ENCODE results near the gene MCL1.

Gene MCL1

GRCh38 chr1:150537732-150538684, 41.4 kb downstream of the MCL1 start:
- peak; percentile 65 for DNase-seq (ENCODE audit: low read depth)
- no peak overlapping the region for H3K4me3 ChIP-seq (ENCODE audit: control insufficient read depth, low read depth, low read length)
- no peak for TF ChIP-seq CTCF (conservative IDR thresholded peaks at IDR 0.05; ENCODE audit: control insufficient read depth, insufficient read depth, low read depth, low read length)

- no peak for TF ChIP-seq CTCF (conservative IDR thresholded peaks at IDR 0.05; ENCODE audit: control insufficient read depth, insufficient read depth, low read depth, low read length)
- no peak overlapping the region for H3K4me3 ChIP-seq (ENCODE audit: control insufficient read depth, low read depth, low read length)
- DNase-seq (ENCODE audit: low read depth), result no peak
Measured at GRCh38 chr1:150536836-150537731, 42.3 kb downstream of the MCL1 start.

GRCh38 chr1:150535511-150536287, 43.7 kb downstream of the MCL1 start:
- no peak for TF ChIP-seq CTCF (conservative IDR thresholded peaks at IDR 0.05; ENCODE audit: control insufficient read depth, insufficient read depth, low read depth, low read length)
- DNase-seq (ENCODE audit: low read depth), result no peak
- H3K4me3 ChIP-seq (ENCODE audit: control insufficient read depth, low read depth, low read length), result no peak overlapping the region

- no peak overlapping the region for H3K4me3 ChIP-seq (ENCODE audit: control insufficient read depth, low read depth, low read length)
- no peak for TF ChIP-seq CTCF (conservative IDR thresholded peaks at IDR 0.05; ENCODE audit: control insufficient read depth, insufficient read depth, low read depth, low read length)
- no peak for DNase-seq (ENCODE audit: low read depth)
Measured at GRCh38 chr1:150534002-150534401, 45.4 kb downstream of the MCL1 start.

GRCh38 chr1:150532860-150533259, 46.5 kb downstream of the MCL1 start:
- DNase-seq (ENCODE audit: low read depth), result no peak
- H3K4me3 ChIP-seq (ENCODE audit: control insufficient read depth, low read depth, low read length), result no peak overlapping the region
- no peak for TF ChIP-seq CTCF (conservative IDR thresholded peaks at IDR 0.05; ENCODE audit: control insufficient read depth, insufficient read depth, low read depth, low read length)

Measured in fibroblast of mammary gland (primary cell).